ENCODE results near the gene NR2F2.

The NR2F2 gene

DNA sequence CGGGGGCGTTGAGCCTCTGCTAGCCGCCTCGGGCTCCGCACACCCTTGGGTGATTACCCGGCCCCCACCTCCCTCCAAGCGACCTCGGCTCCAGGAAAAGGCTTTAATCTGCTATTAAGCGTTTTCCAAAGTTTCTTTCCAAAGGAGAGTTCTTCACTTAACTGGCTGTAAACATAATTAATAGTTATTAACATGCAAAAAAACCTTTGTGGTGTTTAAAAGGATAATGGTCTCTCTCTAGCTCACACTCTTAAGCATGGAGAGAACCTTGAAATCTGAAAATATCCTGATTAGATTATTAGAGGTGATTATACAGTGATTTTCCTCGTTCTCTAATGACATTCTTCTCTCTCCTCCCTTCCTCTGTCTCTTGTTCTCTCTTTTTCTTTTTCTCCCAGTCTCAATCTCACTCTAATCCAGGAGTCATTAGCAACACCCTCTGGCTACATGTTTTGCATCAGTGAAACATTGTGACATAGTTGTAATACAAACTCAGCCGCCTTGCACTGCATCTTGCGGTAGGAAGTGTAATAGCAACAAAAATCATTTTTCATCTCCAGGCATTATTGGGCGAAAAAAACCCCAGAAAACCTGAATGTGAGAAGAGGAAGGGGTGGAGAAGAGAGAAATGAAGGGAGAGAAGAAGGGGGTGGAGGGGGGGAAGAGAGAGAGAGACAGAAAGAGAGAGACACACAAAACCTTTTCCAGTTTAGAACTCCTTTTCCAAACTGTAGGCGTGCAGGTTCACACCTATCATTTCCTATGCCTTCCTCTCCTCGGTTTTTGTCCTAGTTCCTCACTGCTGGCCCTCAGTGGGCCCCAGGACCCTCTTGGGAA is 24.4 kb downstream of the NR2F2 start:
- DNase-seq: no peak

DNA sequence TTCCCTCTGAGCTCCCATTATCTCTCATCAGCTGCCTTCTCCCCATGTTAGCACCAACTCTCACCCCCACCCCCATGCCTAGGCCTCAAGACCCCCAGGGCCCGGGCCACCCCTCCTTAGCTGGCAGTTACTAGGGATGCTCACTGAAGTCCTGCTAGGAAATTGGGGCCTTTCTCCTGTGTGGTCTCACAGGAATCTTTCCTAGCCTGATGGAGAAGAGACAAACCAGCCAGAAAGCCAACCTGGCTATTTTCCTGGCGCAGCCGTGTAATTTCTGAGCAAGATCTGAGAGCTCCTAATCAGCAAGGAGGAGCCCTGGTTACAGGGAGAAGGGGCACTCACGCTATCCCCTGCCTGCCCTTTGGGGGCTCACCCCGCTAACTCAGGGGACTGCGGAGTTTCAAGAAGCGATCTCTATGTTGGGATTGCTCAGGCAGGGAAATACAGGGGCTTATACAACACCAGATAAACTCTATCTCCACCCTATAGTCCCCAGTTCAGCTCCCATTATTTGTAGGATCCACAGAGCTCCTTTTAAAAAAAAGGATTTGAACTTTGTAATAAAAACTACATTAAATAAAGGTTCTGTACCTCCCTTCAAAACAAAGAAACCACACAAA is 25.2 kb downstream of the NR2F2 start:
- DNase-seq: no peak

DNA sequence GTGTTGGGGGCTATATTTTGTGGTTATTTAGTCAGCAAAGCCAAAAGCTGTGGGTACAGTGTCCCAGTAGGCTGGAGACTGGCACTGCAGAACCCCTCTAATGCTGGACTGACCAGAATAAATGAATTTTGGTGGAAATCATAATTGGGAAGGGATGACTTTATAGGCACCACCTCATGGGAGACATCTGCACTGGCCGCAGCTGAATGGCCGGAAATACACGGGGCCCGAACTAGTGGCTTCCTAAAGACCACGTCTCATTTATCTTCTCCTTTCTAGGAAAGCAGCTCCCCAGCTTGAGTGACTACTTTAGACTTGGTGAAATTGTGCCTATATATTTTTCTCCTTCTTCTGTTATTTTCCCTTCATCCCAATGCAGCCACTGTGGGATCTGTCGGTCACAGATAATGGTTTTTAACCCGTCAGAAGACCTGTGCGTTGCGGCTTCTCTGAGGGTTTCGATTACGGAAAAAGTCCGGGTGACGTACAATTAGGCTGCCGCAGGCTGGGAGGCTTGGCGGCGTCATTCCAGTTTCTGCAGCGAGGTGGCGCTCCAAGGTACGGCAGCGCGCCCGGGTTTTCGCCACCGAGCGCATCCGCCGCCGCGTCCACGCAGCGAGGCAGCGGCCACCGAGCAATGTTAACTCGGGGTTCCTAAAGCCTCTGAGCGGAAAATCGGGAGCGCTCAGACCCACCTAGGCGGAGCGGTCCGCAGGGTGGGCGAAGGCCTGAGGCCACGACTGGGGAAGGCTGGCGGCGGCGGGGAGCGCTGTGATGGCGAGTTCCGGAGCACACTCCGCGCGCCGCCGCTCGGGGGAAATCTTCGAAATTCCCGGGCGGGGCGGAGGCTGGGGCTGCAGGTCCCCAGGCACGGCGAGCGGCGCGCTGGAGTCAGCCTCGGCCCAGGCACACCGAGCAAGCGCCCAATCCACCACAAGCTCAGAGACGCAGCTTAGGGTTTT is 26.3 kb downstream of the NR2F2 start:
- DNase-seq: peak; percentile 40

DNA sequence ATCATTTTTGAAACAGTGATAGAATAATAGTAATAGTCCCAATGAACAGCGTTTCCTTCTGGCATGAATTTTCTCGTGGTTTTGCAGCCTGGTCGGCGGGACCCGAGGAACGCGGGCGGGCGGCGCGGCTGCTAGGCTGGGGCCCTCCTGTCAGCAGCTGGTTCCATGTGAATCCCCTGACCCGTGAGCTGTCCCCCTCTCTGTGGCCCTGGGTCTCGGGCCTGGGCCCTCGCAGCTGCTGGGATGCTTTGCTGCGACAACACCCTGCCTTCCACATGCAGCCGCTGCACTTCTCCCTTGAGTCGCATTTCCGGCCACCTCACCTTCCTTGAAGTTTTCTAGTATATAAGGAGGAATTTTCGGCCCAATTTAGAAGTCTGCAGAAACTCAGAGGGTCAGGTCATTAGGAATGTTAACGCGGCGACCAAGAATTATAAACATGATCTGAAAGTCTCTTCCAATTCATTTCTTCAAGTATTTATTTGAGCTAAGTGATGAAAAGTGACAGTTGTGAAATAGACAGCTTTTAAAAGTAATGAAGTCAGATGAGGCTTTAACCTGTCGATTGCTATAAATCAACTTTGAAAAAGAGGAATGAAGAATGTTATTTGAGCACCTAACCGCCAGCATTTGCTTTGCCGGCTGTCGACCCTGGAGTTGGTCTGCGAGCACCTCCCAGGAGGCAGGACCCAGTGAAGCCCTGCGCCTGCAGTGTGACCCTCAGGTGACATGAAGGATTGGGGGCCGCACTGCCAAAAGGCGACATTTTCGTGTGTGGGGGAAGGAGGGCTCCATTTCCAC is 27.7 kb downstream of the NR2F2 start:
- DNase-seq: no peak

DNA sequence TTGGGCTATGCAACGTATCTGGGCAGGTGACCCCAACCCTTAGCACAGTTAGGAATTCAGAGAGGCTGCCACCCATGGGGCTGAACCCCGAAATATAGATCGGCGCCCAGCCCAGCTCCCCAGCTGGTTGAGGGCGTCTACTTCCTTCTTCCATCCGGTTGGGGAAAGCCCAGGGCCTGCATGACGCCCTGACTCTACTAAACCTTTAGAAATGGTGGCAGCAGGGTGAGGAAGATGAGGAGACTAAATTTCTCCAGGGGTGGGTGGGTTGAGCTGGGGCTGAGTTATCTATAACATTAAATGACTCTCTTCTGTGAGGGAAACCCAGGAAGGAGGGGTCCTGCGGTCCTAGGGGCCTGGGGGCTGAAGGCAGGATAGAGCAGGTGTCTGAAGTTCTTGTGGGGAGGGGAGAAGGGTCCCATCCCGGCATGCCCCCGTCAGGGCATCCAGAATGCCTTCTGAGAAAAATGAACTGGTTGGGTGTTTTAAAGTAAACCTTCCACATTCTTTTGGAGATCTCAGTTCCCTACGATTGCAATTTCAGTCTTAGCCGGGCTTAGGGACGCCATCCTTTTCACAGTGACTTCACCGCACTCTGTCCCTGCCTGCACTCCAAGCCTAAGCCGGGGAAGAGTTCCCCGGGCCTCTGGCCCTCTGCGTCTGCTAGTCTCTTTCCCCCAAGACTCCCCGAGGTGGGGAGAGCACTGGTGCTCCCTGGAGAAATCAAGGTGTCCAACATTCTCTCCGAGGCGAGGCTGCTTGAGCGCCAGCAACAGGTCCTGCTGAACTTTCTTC is 28.5 kb downstream of the NR2F2 start:
- DNase-seq: no peak

DNA sequence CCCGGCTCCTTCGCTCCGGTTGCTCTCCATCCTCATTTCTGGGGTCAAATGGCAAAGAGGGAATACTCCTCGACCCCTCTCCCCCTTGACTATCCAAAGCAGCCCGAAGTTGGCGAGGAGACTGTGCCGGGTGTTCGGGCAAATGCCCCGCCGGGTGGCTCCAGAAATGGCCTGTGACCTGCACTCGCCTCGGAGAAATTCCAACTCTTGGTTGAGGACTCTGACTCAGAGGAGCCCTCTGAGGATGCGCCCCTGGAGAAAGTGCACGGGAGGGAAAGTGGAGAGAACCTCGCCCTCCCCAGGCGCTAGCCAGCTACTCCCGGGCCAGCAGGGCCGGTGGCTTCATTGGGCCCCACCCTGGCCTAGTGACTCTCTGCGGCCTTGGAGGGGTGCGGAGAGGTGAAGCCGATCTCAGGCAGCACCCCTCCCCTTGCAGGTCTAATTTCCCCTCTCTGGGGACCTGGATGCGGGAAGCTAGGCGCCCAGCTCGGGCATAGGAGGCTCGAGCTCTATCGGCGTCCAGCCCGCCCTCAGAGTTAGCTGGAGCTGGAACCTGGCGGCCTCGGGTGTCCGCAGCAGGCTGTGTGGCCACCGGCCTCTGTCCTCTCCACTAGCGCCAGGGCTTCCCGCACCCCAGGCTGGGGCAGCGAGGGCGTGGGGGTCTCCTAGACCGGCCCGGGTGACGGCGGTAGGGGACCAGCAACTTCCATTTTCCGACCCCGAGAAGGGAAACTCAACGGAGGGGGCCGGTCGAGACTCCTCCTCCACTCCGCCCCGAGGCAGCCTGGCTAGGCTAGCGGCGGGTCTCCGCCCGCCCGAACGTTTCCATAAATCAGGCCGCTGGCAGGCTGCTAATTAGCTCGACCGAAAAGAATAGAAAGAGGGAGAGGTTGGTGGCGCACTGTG is 29.4 kb downstream of the NR2F2 start:
- no peak for DNase-seq

DNA sequence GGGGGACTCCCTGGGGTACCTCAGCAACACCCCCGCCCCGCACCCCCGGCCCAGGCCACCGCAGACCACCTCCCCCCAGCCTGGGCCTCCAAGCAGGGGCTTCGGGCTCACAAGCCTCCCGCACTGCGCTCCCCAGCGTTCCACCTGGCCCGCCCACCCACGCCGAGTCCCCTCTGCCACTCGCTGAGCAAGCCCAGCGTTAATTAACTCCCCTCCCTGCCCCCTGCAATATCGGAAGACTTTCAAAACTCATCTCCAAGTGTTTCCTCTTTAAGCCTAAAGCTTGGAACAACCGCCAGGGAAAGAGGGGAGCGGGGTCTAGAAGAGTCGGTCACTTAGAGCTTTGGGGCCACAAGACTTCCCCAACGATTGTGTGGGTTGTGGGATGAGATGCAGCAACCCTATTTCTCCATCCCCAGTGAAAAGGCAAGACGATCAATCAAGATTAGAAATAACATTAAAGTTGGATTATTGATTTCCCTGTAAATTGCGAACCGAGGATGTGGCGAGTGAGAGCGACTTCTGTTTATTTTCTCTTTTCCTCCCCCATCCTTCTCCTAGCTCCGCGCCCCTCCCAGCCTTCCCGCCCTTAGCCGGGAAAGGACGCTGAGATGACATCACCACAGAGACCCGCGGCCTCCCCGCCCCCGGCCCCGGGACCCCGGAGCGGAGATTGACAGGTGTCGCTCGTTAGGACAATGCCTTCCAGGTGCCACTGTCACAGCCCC is 30.2 kb downstream of the NR2F2 start:
- DNase-seq: no peak

DNA sequence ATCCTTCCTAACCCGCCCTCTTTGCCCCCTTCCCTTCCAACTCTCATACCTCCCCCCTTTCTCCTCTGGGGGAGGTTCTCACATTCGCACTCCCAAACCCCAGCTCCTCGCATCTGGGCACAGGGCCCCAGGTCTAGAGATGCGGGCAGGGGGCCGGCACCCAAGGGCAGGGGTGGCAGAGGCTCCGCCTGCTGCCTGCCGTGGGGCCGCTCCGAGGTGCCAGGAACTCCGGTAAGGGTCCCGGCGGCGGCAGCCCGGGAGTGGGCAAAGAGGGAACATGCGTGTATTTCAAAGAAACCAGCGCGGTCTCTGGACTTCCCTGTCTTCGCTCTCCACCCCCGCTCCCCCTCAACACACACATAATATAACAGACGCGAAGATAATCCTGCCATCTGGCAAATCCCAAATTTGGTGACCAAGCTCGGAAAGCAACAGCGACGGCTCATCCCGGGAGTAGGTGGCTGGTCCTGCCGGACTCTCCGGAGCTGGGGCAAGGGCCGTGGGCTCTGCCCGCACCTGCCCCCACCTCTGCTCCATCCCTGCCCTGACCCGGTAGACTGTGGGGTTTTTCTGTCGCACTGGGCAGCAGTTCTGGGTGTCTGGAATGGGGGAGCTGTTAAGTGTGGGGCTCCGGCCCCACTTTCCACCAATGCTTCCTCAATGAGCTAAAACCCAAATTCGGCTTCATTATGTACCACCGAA is 31.0 kb downstream of the NR2F2 start:
- no peak for DNase-seq

DNA sequence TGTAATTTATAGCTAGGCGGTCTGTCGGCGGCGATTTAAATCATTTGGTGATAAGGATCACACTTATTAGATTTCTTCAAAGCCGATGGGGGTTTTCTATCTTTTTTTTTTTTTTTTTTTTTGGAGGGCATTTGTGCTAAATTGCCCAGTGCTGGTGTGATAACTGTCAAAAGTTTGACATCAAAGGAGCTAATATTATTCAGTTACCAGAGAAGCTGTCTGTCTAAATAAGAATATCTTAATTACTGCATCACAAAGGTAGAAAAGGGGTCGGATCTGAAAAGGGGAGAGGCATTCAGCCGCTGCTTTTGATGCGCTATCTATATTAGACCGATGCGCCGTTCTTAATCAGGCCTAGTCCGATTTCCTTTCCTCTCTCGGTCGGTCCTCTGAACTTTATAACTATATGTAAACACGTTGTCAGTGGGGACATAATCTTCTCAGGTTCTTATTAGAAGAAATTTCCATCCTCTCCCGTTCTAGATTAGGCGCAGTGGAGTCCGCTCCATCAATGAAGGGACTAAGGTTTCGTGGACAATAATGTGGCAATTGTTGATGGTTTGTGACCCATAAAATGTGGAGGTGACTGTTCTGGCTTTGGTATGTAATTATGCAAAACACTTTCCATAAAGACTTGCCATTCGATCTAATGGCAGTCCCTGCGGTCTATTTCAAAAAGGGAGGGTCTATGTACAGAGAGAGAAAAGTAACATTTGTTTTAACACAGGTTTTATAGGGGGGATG is 31.7 kb downstream of the NR2F2 start:
- DNase-seq: no peak

DNA sequence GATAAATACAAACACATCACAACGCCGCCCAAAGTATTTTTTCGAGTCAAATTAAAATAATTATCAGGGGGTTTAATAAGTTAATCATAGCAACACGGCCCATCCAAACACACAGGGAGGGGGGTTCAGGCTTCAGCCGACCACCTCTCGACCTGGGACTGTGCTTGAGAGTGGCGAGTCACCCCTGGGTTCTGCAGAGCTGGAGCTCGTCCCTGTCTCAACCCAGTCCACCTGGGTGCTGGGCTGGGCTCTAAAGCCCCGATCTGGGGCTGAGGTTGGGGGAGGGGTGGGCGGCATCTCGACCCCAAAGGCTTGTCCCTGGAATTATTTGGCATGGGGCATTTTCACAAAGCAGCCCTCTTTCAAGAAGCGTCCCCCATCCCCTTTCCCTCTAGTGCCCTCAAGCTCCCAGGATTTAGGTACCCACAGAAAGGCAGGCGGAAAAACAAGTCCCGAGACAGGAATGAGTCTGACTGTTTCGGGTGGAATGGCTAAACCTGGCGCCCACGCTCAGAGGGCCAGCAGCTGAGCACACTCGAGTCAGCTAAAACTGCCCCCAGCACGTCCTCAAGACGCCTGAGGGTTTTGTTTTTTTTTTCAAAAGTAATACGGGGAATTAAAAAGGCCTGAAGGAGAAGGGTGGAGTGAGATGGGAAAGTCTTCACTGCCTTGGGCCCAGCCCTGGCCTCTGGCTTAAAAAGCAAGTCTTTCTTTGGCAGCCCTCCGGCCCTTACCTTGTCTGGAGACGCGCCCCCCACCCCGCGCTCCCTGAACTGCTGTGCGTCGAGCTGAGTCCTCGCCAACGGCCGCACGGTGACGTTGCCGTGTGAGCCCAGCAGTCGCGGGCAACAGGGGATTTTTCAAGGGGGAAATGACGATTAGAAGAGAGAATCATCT is 32.5 kb downstream of the NR2F2 start:
- DNase-seq: no peak

DNA sequence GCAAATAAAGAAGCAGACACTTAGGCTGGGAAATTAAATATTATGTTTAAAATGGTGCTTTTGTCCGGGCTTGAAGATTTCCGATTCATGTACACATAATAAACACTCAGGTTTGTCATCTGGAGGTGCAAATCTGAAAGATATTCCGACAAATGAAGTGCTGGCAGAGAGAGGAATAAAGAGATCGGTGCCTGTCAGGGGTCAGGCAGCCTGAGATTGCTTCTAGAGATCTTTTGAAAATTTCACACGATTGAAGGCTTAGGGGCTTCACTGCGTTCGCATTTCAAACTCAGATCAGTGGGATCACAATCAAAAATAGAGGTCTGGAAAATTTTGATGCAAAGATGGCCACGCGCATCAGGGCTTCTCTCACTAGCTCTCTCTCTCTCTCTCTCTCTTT is 33.2 kb downstream of the NR2F2 start:
- DNase-seq: no peak

DNA sequence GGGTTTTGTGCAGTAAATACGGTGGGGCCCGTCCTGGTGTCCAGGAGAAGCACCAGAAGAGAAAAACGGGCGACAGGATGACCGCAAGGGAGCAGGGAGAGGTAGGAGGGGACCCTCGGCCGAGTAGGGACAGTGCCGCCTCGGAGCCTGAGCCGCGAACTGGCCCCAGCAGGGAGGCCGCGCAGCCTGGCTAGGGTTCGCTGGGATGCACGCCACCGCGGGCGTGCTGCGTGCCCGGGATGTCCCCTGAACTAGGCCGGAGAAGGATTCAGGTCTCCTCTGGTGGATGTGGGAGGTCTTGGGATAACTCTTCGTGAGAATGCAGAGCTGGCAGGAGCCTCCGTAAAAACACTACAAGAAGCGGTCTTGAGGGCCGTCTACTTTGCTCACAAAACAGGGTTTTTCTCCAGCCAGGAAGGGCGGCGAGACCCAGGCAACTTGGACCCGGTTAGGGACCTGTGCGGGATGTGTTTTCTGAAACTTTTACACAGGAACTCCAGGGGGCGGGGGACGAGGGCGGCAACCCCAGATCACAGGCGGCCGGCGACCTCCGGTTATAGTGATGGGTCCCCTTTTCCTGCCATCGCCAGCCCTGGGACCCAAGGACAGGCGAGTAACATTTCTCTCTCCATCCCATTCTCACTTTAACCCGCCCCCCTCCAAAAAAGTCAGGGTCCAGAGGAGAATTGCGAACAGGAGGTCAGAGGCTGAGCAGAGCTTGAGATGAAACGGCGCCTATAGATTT is 35.5 kb downstream of the NR2F2 start:
- DNase-seq: no peak

DNA sequence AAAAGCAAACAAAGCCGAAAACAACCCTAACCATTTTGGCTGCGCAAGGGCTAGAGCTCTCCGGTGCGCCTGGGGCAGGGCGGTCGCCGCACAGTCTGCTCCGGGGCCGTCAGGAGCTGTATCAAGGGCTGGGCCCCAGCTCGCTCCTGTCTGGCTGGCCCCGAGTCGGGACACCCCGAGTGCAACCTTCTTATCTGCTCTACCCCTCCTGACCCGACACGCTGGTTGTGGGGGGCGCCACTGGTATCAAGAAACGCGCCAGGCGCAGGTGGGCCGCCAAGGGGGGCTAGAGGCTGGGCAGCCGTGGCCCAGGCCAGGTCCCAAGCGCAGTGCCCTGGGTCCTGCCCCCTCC is 36.0 kb downstream of the NR2F2 start:
- DNase-seq: no peak

DNA sequence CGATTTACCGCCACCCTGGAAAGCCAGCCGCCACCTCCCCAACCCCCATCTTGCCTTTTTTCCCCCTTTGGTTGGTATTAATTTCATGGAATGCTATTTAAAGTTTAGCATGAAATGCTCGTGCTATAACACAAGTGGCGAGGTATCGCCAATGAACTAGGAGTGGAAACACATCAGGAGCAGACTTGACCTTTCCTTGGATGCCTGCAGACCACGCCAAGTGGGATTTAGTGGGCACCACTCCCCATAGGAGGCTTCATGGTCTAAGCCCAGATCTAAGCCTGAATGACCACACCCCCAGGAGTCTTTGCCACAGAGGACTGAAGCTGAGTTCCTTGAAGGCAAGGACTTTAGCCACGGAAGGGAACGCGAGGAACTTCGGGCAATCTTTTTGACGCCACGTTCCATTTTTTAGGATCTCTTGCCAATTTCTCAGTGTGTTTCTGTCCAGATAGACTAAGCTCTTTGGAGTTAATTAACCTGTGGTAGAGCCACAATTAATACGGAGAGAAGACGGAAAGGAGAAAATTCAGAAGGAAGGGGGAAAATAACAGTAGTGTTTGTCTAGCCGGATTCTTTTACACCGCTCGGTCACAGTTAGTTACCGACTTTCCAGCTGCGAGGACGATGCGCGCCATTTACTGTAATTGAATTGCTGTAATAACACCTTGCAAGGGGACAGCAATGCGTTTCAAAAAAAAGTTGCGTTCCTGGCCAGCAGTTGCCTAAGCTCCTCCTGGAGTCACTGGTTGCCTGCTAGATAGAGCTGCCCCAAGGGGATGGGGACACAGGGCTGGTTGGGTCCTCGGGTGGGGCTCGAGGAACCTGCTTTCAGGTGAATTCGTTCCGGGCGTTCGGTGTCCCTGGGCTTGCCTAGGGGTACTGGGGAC is 37.1 kb downstream of the NR2F2 start:
- no peak for DNase-seq

DNA sequence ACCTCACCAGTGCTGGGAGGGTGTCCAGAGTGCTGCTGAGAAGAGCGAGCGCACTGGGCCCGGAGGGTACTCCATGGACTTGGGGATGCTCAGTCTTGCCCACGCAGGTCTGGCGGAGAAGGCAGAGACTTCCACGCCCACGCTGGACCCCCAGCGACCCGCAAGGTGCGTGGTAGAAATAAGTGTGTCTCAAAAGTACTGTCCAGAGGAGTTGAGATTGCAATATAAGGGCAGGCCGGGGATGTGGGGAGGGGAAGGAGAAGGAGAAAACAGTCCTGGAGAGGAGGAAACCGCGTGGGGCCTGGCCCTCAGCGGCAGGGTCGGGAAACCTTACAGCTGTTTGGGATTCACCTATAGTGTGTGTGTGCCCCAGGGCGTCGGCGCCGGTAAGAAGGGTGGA is 38.9 kb downstream of the NR2F2 start:
- no peak for DNase-seq

All from effector CD4-positive, alpha-beta T cell (primary cell).